MM.1S (cell line): ENCODE data around the gene DDX10.

Experiments
- DNase-seq: peaks from one replicate; pipeline ENCODE4 v3.0.0-alpha.2; 2015
- H2AFZ ChIP-seq: fragments of 300-600 bp; sonication (generic); 2 replicates; pipeline ENCODE4 v1.6.0; 2016; ENCODE audit warnings: antibody characterized with exemption, low read length
- H3F3A ChIP-seq: fragments of 300-600 bp; sonication (generic); 2 replicates; pipeline ENCODE4 v1.6.1; 2016; ENCODE audit warnings: mild to moderate bottlenecking, antibody characterized with exemption, low read length, moderate library complexity, mixed read lengths; ENCODE audit not compliant: insufficient read depth
- H3K27ac ChIP-seq: fragments of 300-600 bp; sonication (generic); 2 replicates; pipeline ENCODE4 v1.5.1; 2016; ENCODE audit warnings: mild to moderate bottlenecking, low read length
- H3K27me3 ChIP-seq: fragments of 300-600 bp; sonication (generic); replicated peaks from 2 replicates; pipeline ENCODE4 v1.6.0; 2016; ENCODE audit warnings: low read length; ENCODE audit not compliant: insufficient read depth
- H3K36me3 ChIP-seq: fragments of 300-600 bp; sonication (generic); replicated peaks from 2 replicates; pipeline ENCODE4 v1.6.1; 2016; ENCODE audit warnings: mild to moderate bottlenecking, low read length, mixed read lengths; ENCODE audit not compliant: insufficient read depth
- H3K4me1 ChIP-seq: fragments of 300-600 bp; sonication (generic); 2 replicates; pipeline ENCODE4 v1.6.1; 2016; ENCODE audit warnings: low read length, mixed read lengths
- H3K4me2 ChIP-seq: fragments of 300-600 bp; sonication (generic); 2 replicates; pipeline ENCODE4 v1.6.0; 2016; ENCODE audit warnings: low read depth, low read length
- H3K4me3 ChIP-seq: fragments of 300-600 bp; sonication (generic); 2 replicates; pipeline ENCODE4 v1.5.1; 2016; ENCODE audit warnings: low read length, mixed read lengths
- H3K79me2 ChIP-seq: fragments of 300-600 bp; sonication (generic); 2 replicates; pipeline ENCODE4 v1.6.1; 2016; ENCODE audit warnings: mixed run types, low read length, mixed read lengths
- H3K9ac ChIP-seq: fragments of 300-600 bp; sonication (generic); 2 replicates; pipeline ENCODE4 v1.6.1; 2016; ENCODE audit warnings: low read length, mixed read lengths
- H3K9me2 ChIP-seq: fragments of 300-600 bp; sonication (generic); replicated peaks from 2 replicates; pipeline ENCODE4 v1.6.1; 2016; ENCODE audit warnings: mild to moderate bottlenecking, low read length, mixed read lengths; ENCODE audit not compliant: insufficient read depth
- H3K9me3 ChIP-seq: fragments of 300-600 bp; sonication (generic); replicated peaks from 2 replicates; pipeline ENCODE4 v1.6.1; 2016; ENCODE audit warnings: mild to moderate bottlenecking, low read length, mixed read lengths; ENCODE audit not compliant: insufficient read depth
- H4K20me1 ChIP-seq: fragments of 300-600 bp; sonication (generic); 2 replicates; pipeline ENCODE4 v1.6.1; 2016; ENCODE audit warnings: mild to moderate bottlenecking, low read length, moderate library complexity, mixed read lengths; ENCODE audit not compliant: insufficient read depth
- EZH2 ChIP-seq: fragments of 300-600 bp; sonication (generic); optimal IDR thresholded peaks from 2 replicates; pipeline ENCODE3; 2017; ENCODE audit warnings: low read depth, mild to moderate bottlenecking, antibody characterized with exemption, low read length, mixed read lengths
- EZH2phosphoT487 ChIP-seq: fragments of 300-600 bp; sonication (generic); IDR thresholded peaks from 2 replicates; pipeline ENCODE4 v1.6.1; 2018; ENCODE audit warnings: antibody characterized with exemption, low read length
- TF ChIP-seq, protein P1 (sequence below): fragments of 300-600 bp; sonication (generic); IDR thresholded peaks from 2 replicates; pipeline ENCODE4 v1.5.1; 2016; ENCODE audit warnings: antibody characterized with exemption, low read length, mixed read lengths

The DDX10 gene

GRCh38 chr11:108790501-108791299 is 125.8 kb downstream of the DDX10 start:
- Histone ChIP-seq H3K4me2 (no peak overlapping the region), H3K4me1 (no peaks in the 10 kb centered on the region), H3K9me2 (no peaks in the 10 kb centered on the region), H3K9ac (no peak overlapping the region), H3K27me3 (no peaks in the 10 kb centered on the region), H3K79me2 (peaks cover 27% of the 10 kb centered on the region), H4K20me1 (no peaks in the 10 kb centered on the region), H3K27ac (no peak overlapping the region), H3F3A (no peaks in the 10 kb centered on the region), H2AFZ (no peak overlapping the region), H3K9me3 (no peaks in the 10 kb centered on the region), H3K36me3 (no peaks in the 10 kb centered on the region), H3K4me3 (no peak overlapping the region)
- TF ChIP-seq, protein P1, sequence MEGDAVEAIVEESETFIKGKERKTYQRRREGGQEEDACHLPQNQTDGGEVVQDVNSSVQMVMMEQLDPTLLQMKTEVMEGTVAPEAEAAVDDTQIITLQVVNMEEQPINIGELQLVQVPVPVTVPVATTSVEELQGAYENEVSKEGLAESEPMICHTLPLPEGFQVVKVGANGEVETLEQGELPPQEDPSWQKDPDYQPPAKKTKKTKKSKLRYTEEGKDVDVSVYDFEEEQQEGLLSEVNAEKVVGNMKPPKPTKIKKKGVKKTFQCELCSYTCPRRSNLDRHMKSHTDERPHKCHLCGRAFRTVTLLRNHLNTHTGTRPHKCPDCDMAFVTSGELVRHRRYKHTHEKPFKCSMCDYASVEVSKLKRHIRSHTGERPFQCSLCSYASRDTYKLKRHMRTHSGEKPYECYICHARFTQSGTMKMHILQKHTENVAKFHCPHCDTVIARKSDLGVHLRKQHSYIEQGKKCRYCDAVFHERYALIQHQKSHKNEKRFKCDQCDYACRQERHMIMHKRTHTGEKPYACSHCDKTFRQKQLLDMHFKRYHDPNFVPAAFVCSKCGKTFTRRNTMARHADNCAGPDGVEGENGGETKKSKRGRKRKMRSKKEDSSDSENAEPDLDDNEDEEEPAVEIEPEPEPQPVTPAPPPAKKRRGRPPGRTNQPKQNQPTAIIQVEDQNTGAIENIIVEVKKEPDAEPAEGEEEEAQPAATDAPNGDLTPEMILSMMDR = no peak
- TF ChIP-seq EZH2 (no peak), EZH2phosphoT487 (no peak)
- DNase-seq = no peak

GRCh38 chr11:108793138-108793537 is 128.3 kb downstream of the DDX10 start:
- no peak for DNase-seq
- H3K27me3 ChIP-seq = no peaks in the 10 kb centered on the region
- no peaks in the 10 kb centered on the region for H3K9me2 ChIP-seq
- H3F3A ChIP-seq = no peaks in the 10 kb centered on the region
- no peak overlapping the region for H3K27ac ChIP-seq
- no peak overlapping the region for H2AFZ ChIP-seq
- no peaks in the 10 kb centered on the region for H4K20me1 ChIP-seq
- H3K79me2 ChIP-seq = peaks cover 9% of the 10 kb centered on the region; the same call in 1 of the 2 replicates
- no peak for TF ChIP-seq EZH2
- TF ChIP-seq EZH2phosphoT487 = no peak
- H3K9me3 ChIP-seq = no peaks in the 10 kb centered on the region
- no peak overlapping the region for H3K4me3 ChIP-seq
- H3K4me2 ChIP-seq = no peak overlapping the region
- no peak overlapping the region for H3K9ac ChIP-seq
- H3K4me1 ChIP-seq = no peaks in the 10 kb centered on the region
- H3K36me3 ChIP-seq = no peaks in the 10 kb centered on the region

- Histone ChIP-seq H3K27ac (no peak overlapping the region), H3K9me2 (no peaks in the 10 kb centered on the region), H3K4me3 (no peak overlapping the region), H3F3A (no peaks in the 10 kb centered on the region), H3K9ac (no peak overlapping the region), H4K20me1 (no peaks in the 10 kb centered on the region), H2AFZ (no peak overlapping the region), H3K4me2 (no peak overlapping the region), H3K9me3 (no peaks in the 10 kb centered on the region), H3K36me3 (no peaks in the 10 kb centered on the region), H3K4me1 (no peaks in the 10 kb centered on the region), H3K79me2 (peaks cover 14% of the 10 kb centered on the region), H3K27me3 (no peaks in the 10 kb centered on the region)
- DNase-seq = no peak
- no peak for TF ChIP-seq EZH2
- TF ChIP-seq, protein P1 = no peak
- TF ChIP-seq EZH2phosphoT487 = no peak
Measured at GRCh38 chr11:108793611-108794010, 128.7 kb downstream of the DDX10 start.

- H3K4me2 ChIP-seq = no peak overlapping the region
- no peaks in the 10 kb centered on the region for H3K9me3 ChIP-seq
- H3K27ac ChIP-seq = no peak overlapping the region
- no peak overlapping the region for H3K9ac ChIP-seq
- no peaks in the 10 kb centered on the region for H3K36me3 ChIP-seq
- no peaks in the 10 kb centered on the region for H3K27me3 ChIP-seq
- TF ChIP-seq, protein P1 = no peak
- no peak for TF ChIP-seq EZH2phosphoT487
- no peak for TF ChIP-seq EZH2
- H3K4me1 ChIP-seq = no peaks in the 10 kb centered on the region
- H3K79me2 ChIP-seq = peaks cover 11% of the 10 kb centered on the region; the same call in 1 of the 2 replicates
- no peak for DNase-seq
- no peaks in the 10 kb centered on the region for H3F3A ChIP-seq
- no peaks in the 10 kb centered on the region for H4K20me1 ChIP-seq
- no peaks in the 10 kb centered on the region for H3K9me2 ChIP-seq
- no peak overlapping the region for H2AFZ ChIP-seq
- H3K4me3 ChIP-seq = no peak overlapping the region
Measured at GRCh38 chr11:108796551-108796950, 131.7 kb downstream of the DDX10 start.
